BLaER1 (cell line): ENCODE measurements around the gene KPTN.

Source experiments
- H3K27ac ChIP-seq: shearing (Covaris generic); formaldehyde crosslinking; 2 replicates; pipeline ENCODE4 v1.8.1; 2022
- H3K27me3 ChIP-seq: shearing (Covaris generic); formaldehyde crosslinking; 2 replicates; pipeline ENCODE4 v1.8.1; 2022
- H3K36me3 ChIP-seq: shearing (Covaris generic); formaldehyde crosslinking; 2 replicates; pipeline ENCODE4 v1.8.1; 2022
- H3K4me1 ChIP-seq: shearing (Covaris generic); formaldehyde crosslinking; 2 replicates; pipeline ENCODE4 v1.8.1; 2022
- H3K4me2 ChIP-seq: shearing (Covaris generic); formaldehyde crosslinking; 2 replicates; pipeline ENCODE4 v1.8.1; 2022
- H3K4me3 ChIP-seq: shearing (Covaris generic); formaldehyde crosslinking; 2 replicates; pipeline ENCODE4 v1.8.1; 2022
- H3K9ac ChIP-seq: shearing (Covaris generic); formaldehyde crosslinking; 2 replicates; pipeline ENCODE4 v1.8.1; 2022
- H3K9me3 ChIP-seq: shearing (Covaris generic); formaldehyde crosslinking; 2 replicates; pipeline ENCODE4 v1.8.1; 2022
- H4K20me1 ChIP-seq: shearing (Covaris generic); formaldehyde crosslinking; 2 replicates; pipeline ENCODE4 v1.8.1; 2022
- Cebpa-rat ChIP-seq: shearing (Covaris generic); IDR thresholded peaks from 2 replicates; pipeline ENCODE4 v1.8.1; 2022

The KPTN gene

DNA sequence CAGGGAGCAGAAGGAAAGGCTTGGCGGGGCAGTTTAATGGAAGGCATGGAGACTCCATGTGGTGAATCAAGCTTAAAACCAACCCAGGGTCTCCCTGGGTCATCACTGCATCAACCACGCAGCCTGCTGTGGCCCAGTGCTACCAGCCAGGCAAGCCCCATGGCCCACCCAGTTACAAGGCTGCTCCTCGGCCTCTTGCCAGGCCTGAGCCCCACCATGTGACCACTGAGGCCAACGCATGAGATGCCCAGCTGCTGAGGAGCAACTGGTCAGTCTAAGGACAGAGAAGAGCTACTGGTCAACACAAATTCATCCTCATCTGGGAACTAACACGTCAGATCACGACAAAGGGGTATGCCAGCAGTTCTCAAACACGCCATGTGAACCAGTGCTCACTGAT lies 15.4 kb upstream of the KPTN start:
- Histone ChIP-seq H3K27me3 (no peaks in the 10 kb centered on the region), H3K4me3 (no peak overlapping the region), H3K36me3 (peaks cover 86% of the 10 kb centered on the region), H4K20me1 (peaks cover 98% of the 10 kb centered on the region), H3K9ac (no peak overlapping the region), H3K27ac (no peak overlapping the region), H3K4me1 (peaks cover 37% of the 10 kb centered on the region), H3K4me2 (no peak overlapping the region), H3K9me3 (no peaks in the 10 kb centered on the region)
- TF ChIP-seq Cebpa-rat: no peak

DNA sequence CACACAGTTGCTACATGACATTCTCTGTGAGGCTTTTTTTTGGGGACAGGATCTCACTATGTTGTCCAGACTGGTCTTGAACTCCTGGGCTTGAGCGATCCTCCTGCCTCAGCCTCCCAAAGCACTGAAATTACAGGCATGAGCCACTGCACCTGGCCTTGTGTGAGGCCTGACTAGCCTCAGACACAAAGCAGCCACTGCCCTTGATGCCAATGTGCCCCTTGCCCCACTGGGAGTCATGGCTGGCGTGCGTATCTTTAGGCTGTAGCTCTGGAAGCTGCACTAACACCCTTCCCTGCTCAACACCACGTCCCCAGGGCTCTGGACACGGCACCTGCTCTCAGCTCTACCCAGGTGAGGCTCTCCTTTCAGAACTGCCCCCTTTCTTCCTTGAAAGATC lies 14.5 kb upstream of the KPTN start:
- Histone ChIP-seq H3K36me3 (peaks cover 84% of the 10 kb centered on the region), H3K4me1 (peaks cover 45% of the 10 kb centered on the region), H3K9me3 (no peaks in the 10 kb centered on the region)

DNA sequence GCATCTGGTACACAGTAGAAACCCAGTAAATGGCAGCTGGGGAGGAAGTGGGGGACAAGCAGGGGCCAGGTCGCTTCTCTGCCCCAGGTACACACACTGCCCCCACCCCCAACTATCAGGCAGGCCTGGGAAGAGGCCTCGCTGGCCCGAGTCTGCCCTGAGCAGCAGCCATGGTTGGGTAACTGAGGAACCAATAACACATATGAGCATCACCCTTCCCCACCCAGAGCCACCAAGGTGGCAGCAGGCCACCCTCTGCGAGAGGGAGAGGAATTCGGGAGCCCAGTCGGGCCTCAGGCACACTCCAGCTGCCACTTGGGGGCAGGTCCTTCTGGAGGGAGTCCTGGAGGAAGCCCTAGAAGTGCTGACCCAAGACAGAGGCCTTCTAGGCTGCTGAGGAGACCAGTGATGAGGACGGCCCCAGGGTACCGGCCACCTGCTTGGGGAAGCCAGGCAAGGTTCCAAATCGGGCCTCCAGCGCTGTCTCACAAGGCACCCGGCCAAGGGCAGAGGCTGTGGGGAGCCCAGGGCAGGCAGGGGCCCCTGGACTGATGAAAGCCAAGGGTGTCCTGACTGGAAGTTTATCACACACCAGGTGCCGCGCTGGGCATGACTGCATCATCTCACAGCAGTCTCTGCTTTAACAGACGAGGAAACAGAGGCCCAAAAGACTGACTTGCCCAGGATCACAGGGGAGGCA lies 14.0 kb upstream of the KPTN start:
- Histone ChIP-seq H3K4me2 (no peak overlapping the region), H3K36me3 (peaks cover 84% of the 10 kb centered on the region), H3K27me3 (no peaks in the 10 kb centered on the region), H3K9me3 (no peaks in the 10 kb centered on the region), H3K4me1 (peaks cover 49% of the 10 kb centered on the region), H4K20me1 (peaks cover 97% of the 10 kb centered on the region), H3K9ac (no peak overlapping the region), H3K27ac (0 out of 2 replicates have a peak overlapping the region, but pooled peaks have one; percentile 68), H3K4me3 (no peak overlapping the region)
- TF ChIP-seq Cebpa-rat: no peak

More for the DNA sequence above, 14.5 kb upstream of the KPTN start:
- Histone ChIP-seq H3K4me2 (no peak overlapping the region), H3K4me3 (no peak overlapping the region), H3K27me3 (no peaks in the 10 kb centered on the region), H3K9ac (no peak overlapping the region), H4K20me1 (peaks cover 98% of the 10 kb centered on the region), H3K27ac (0 out of 2 replicates have a peak overlapping the region, but pooled peaks have one; percentile 6)
- TF ChIP-seq Cebpa-rat: no peak

DNA sequence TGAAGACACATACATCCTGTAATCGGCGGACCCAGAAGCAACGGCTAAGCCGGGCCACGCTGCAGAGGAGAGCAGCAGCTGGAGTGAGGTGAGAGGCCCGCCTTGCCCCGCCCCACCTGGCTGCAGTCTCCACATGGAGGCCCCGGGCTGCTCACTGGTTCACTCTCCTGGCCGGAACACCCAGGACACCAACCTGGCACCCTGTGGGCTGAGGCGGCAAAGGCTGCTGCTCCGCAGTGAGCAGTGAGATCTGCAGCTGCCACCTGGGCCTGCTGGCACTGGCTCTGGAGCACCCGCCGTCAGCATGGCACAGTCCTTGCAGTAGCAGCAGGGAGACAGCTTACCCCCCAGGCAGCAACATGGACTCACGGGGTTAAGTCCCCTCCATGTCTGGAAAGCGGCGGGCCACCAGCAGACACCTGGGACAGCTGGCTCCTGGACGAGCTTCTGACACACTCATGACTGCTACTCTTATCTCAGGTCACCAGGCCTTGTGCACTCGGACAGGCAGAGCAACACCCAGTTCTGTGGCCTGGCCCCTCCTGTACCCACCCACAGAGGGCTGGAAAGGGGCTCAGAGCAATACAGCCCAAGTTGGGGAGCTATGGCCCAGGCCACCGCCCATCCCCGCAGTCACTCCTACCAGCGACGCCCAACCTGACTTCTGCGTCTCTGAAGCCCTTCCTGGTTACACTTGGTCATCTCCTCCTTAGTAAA lies 13.2 kb upstream of the KPTN start:
- no peaks in the 10 kb centered on the region for H3K9me3 ChIP-seq
- TF ChIP-seq Cebpa-rat: no peak
- no peak overlapping the region for H3K4me3 ChIP-seq
- H3K9ac ChIP-seq: peak overlapping the region; percentile 58; the same call in 1 of the 2 replicates
- H3K4me2 ChIP-seq: peak overlapping the region; percentile 63
- peaks cover 89% of the 10 kb centered on the region for H4K20me1 ChIP-seq
- H3K36me3 ChIP-seq: peaks cover 86% of the 10 kb centered on the region
- peaks cover 51% of the 10 kb centered on the region for H3K4me1 ChIP-seq
- H3K27ac ChIP-seq: peak overlapping the region; percentile 68
- no peaks in the 10 kb centered on the region for H3K27me3 ChIP-seq

DNA sequence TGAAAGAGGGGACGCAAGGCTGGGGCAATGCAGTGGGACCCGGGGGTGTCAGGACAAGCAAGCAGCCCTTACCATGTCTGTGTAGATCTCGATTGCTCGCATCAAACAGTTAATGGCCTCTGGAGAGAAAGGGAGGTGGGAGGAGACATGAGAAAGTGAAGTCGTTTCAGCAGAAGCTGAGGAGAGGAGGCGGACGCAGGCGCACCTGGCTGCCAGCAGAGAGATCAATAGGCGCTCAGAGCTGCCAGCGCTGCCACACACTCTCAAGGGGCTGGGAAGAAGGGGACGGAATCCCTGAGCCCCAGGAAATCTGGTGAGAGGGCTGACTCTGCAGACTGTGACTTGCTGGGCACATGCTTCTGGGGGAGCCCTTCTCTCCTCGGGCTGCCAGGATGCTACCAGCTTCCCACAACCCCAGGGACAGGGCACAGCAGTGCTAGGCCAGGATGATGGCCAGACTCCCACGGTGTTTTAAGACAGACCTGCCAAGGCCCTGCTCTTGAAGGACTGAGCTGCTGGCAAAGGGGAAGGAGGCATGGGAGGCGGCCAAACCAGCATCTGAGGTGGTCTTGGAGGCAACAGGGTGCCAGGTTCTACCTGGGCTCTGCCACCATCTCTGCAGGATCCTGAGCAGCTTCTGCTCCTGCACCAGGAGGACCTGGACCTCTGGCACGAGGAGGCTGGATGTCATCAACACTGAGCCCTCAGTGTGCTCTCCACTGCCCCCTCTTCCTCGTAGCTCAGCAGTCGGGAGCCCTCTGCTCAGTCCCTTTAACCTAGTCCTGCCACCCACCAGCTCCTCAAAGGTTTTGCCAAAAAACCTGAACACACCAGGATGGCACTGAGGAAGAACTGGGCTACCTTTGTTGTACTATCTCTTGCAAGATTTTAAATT lies 11.7 kb upstream of the KPTN start:
- TF ChIP-seq Cebpa-rat: no peak
- Histone ChIP-seq H4K20me1 (peaks cover 77% of the 10 kb centered on the region), H3K27me3 (no peaks in the 10 kb centered on the region), H3K9me3 (no peaks in the 10 kb centered on the region), H3K4me1 (peaks cover 51% of the 10 kb centered on the region), H3K4me3 (no peak overlapping the region), H3K9ac (no peak overlapping the region), H3K36me3 (peaks cover 90% of the 10 kb centered on the region), H3K27ac (peak overlapping the region; percentile 68), H3K4me2 (peak overlapping the region; percentile 63)

DNA sequence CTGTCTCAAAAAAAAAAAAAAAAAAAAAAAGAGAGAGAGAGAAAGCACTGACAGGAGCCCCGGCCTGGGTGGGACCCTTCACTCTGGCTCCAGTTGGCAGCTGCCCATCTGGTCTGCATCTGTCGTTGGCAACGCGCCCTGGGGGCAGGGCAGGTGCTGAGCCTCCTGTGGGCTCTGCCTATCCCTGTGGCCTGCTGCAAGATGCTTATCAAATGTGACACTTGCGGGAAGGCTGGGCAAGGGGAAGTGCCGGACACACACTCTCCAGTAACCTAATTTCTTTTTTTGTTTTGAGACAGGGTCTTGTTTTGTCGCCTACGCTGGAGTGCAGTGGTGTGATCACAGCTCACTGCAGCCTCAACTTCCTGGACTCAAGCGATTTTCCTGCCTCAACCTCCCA lies 10.7 kb upstream of the KPTN start:
- Histone ChIP-seq H3K36me3 (peaks cover 87% of the 10 kb centered on the region), H3K27me3 (no peaks in the 10 kb centered on the region), H3K4me1 (peaks cover 51% of the 10 kb centered on the region)

DNA sequence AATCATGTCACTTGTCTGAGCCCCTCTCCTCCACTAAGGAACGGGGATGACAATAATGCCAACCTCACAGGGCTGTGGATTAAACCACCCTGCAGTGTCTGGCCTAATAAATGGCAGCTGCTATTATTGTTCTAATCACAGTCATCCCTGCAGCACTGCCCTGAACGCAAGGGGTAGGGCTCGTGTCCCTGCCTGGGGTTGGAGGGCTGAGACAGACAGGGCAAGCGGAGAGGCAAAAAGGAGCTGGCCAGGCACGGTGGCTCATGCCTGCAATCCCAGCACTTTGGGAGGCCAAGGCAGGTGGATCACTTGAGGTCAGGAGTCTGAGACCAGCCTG lies 10.2 kb upstream of the KPTN start:
- 0 out of 2 replicates have a peak overlapping the region, but pooled peaks have one; percentile 4 for H3K27ac ChIP-seq
- no peaks in the 10 kb centered on the region for H3K27me3 ChIP-seq
- peak overlapping the region; percentile 63 for H3K4me2 ChIP-seq
- TF ChIP-seq Cebpa-rat: no peak
- no peaks in the 10 kb centered on the region for H3K9me3 ChIP-seq
- H3K36me3 ChIP-seq: peaks cover 88% of the 10 kb centered on the region
- H3K9ac ChIP-seq: no peak overlapping the region
- no peak overlapping the region for H3K4me3 ChIP-seq
- peaks cover 51% of the 10 kb centered on the region for H3K4me1 ChIP-seq
- peaks cover 61% of the 10 kb centered on the region for H4K20me1 ChIP-seq

More for the DNA sequence above, 10.7 kb upstream of the KPTN start:
- Histone ChIP-seq H3K4me2 (peak overlapping the region; percentile 63), H3K27ac (peak overlapping the region; percentile 54), H4K20me1 (peaks cover 67% of the 10 kb centered on the region), H3K9ac (peak overlapping the region; percentile 29; the same call in 1 of the 2 replicates), H3K4me3 (no peak overlapping the region), H3K9me3 (no peaks in the 10 kb centered on the region)
- TF ChIP-seq Cebpa-rat: no peak

DNA sequence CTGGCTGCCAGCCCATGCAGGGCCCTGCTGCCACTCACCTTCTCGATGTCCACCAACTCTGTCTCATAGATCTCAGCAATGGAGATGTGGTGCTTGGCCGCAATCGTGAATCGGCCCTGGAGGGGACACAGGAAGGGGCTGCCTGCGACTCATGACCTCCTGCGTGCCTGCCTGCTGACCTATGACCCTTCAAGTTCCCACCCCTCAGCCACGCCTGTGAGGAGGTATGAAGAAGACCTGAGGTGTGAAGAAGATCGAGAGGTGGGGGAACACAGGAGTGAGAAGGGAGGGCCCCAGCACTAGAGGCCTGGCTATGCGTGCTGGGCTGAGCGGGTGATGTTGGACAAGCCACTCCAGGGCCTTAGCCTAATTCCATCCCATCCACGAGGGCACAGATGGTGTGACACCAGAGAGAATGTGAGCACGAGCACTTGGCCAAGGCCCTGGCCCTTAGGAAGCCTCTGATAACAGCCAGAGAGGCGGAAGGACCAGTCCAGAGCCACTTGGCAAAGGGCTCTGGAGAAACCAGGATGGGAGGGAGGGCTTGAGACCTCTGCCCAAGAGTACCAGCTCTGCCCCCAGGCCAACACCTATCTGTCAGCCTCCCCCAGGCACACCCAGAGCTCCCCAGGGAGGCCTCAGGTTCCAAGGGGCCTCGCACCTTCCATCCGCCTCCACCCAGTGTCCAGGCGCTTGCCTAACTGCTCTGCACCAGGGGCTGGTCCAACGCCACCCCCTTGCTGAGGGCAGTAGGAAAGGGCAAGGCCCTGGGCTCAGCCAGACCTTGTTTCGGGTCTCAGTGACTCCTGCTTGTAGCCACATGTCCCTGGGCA lies 9.6 kb upstream of the KPTN start:
- no peak for TF ChIP-seq Cebpa-rat
- Histone ChIP-seq H3K27ac (0 out of 2 replicates have a peak overlapping the region, but pooled peaks have one; percentile 4), H3K27me3 (no peaks in the 10 kb centered on the region), H4K20me1 (peaks cover 55% of the 10 kb centered on the region), H3K9ac (peak overlapping the region; percentile 30; the same call in 1 of the 2 replicates), H3K9me3 (no peaks in the 10 kb centered on the region), H3K4me1 (peaks cover 56% of the 10 kb centered on the region), H3K4me2 (peak overlapping the region; percentile 63), H3K4me3 (no peak overlapping the region), H3K36me3 (peaks cover 86% of the 10 kb centered on the region)
